HS-27A (cell line): ENCODE measurements around the gene KCNJ12.
"Not testable (repeated sequence)": the region's sequence is repeated elsewhere in the genome, so short reads cannot be mapped to it uniquely, and the experiment has no call there.

ENCODE experiments used
- DNase-seq: peaks from one replicate; pipeline ENCODE4 v3.0.0-alpha.2; 2012; ENCODE audit warnings: low read depth, missing footprints

The KCNJ12 gene

DNA sequence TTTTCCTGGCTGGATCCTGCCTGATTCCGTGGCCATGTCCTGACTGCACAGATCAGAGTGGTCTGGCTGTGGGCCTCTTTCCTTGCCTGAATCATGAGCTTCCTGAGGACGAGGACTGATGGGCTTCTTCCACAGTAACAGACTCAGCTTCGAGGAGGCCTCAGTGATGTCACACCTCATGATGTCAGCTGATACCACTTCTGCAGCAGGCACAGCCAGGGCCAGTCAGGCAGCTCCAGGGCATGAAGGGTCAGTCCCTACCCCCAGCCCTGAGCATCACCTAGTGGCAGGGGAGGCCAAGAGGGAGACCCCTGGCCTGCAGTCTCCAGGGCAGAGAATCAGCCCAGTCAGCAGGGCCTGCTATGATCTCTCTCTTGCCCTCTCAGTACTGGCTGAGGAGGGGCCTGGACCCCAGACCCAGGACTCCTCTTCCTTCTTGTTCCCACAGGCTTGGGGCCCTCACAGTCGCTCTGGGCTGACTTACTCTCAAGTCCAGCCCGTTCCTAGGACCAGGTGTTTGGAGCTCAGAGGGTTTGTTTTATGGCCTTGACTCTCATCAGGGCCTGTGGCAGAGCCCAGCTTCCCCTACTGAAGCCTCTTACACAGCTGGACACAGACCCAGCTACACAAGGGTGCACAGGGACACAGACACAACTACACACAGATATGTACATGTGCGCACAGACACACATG, 26.7 kb upstream of the KCNJ12 start:
- DNase-seq = not testable (repeated sequence)

GRCh38 chr17:21350495-21350894, 25.7 kb upstream of the KCNJ12 start:
- DNase-seq = not testable (repeated sequence)

GRCh38 chr17:21351366-21352065, 24.6 kb upstream of the KCNJ12 start:
- DNase-seq = no peak

DNA sequence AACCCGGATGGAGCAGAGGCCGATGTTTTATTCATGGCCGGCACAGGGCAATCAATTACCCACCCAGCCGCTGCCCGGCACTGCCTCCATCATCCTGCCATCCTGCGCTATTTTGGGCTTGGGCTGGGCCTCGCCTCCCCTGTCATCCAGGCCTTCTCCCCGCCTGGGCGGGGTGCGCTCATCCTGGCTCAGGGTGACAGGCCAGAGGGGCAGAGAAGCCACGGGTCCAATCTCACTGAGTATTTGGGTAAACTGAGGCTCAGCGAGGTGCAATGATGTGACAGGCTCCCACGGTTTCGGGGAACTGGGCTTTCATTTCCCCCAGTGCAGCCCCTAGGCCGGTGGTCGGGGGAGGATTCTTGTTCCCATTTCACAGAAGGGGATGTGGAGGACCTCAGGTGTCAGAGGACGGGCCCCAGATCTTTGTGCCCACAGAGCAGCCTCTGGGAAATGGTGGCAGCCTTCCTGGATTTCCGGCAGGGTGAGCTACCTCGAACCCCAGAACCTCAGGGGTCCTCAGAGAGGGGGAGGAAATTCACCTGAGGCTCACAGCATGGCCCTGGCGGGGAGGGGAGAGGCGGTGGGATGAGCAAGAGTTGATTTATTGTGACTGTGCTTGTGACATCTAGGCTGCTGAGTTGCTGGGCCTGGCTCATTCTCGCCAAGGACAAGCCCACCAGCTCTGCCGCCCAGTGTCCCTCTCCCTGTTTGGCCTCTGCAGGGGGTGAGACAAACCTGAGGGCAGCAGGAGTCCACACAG, 23.8 kb upstream of the KCNJ12 start:
- DNase-seq = no peak

DNA sequence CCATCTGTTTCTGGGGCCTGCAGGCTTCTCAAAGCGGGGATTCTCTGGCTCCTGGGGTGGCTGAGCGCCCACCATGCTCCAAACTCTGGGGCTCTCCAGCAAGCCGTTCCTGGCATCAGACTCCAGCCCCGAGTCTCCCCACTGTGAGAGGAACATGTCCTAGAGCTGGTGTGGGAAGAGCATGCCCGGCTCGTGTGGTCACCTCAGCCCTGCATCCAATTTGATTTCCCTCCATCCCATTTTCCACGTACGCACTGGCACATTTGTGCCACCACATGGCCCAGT, 23.2 kb upstream of the KCNJ12 start:
- DNase-seq = no peak

DNA sequence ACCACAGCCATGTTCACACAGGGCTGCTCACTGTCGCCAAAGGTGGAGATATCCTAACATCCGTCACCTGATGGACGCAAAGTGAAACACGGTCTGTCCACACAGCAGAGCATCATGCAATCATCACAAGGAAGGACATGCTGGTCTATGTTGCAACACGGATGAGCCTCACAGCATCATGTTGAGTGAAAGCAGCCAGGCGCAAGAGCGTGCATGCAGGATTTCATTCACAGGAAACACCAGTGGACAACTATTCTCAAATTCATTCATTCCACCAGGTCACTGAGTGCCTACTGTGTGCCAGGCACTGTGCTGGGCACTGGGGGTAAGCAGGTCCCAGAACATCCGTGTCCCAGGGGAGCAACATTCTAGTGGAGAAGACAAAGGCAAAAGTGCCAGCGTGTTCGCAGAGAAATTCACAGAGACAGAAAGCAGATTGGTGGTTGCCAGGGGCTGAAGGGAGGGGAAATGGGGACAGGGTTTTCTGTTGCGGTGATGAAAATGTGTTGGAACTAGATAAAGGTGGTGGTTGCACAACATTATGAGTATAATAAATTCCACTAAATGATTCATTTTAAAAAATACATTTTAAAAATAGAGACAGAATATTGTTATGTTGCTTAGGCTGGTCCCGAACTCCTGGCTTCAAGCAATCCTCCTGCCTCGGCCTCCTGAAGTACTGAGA, 22.7 kb upstream of the KCNJ12 start:
- DNase-seq = no peak

DNA sequence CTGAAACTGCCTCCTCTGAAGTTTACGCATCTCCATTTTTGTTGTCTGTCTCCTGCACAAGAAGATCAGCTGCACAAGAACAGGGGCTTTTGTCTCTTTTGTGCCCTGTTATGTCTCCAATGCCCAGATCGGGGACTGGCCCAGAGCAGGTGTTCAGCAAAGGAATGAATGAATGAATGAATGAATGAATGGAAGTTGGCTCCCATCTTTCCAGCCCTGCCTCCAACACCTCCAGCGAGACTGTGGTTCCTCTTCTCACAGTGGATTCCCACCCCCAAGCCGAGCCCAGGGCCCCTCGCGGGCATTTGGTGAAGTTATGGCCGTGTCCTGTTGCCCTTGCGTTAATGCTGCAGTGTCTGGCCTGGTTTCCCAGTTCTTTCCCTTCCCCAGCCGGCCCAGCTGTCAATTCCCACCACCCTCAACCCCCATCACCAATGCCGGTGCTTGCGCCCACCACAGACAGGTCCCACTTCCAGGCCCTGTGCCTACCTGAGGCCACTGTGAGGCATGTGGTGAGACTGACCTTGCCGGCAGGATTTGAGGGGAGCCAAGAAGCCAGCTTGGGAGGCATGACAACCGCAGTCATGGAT, 21.3 kb upstream of the KCNJ12 start:
- DNase-seq = no peak

DNA sequence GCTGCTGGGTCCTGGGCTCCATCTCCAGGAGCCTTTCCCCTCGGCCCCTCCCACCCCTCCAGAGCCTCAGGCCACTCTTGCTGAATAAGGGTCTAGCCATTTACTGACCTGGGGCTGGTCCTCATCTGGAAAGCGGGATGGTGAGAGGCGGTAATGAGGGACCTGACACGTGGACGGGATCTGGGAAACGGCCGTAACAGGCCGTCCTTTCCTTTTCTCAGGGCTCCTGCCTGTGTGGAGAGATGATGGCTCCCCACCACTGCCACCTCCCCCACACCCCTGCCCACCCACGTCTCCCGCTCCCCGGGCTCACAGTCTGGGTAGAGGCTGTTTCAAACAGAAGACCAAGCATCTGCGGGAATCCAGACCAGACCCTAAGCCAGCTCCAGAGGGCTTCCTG, 20.6 kb upstream of the KCNJ12 start:
- DNase-seq = no peak

DNA sequence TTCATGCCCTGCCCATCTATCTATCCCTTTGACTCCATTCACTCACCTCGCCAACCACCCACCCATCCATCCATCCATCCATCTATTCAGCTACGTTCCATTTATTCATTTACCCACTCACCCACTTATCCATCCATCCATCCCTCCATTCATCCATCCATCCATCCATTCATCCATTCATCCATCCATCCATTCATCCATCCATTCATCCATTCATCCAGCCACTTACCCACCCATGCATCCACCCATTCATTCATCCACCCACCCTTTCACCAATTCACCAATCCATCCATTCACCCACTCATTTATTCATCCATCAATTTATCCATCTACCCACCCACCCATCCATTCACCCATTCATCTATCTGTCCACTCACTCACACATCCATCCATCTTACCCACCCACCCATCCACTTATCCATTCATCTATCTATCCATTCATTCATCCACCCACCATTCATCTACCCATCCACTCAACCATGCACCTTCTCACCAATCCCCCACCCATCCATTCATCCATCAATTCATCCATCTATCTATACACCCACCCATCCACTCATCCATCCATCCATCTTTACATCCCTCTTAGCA, 19.5 kb upstream of the KCNJ12 start:
- DNase-seq = no peak

DNA sequence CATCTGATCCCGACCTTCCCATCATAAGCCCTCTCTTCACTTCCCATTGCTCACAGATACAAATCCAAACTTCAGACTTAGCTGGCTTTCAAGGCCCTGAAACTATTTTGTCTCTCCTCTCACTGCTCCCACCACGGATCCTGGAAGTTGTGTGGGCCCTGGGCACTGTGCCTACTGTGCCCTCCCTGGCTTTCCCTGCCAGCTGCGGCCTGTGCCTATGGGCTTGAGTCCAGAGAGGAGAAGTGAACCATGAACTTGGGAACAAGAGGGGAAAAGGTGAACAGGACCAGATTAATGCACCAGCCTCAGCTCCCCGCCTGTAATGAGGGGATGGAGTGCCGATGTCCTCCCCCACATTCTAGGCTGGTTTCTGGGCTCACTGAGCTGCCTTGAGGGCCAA, 18.9 kb upstream of the KCNJ12 start:
- no peak for DNase-seq

GRCh38 chr17:21357696-21358656, 18.2 kb upstream of the KCNJ12 start:
- DNase-seq = no peak

DNA sequence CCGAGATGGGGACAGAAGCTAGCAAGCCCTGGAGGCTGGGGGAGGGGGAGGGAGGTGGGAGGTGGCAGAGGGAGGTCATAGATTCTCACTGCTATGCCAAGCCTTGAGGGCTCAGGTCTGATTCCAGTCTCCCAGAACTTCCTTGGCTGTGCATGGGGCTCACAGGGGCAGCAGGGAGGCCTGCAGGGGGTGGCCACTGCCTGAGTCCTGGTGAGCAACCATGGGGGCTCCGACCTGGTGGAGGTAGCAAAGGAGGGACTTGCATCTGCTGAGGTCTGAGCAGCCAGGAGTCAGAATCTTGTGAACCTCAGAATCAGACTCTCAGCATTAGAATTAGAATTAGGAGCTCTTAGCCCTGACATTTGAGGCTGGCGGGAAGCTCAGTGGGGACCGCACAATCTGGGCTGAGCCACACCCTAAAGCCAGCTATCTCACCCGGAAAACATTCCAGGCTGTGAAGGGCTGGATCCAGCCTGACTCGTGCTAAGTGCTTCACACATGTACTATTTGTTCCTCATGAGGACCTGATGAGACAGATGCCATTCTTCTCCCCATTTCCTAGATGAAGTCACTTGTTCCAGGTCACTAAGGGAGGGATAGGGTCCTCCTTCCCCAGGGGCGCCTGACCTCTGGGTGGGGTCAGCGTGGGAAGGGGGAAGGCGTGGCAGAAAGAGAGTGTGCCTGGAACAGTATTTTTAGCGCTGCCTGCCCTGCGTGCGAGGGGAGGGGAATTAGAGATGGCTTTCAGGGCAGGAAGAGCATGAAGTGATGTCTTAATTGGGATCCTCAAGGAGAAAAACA, 17.3 kb upstream of the KCNJ12 start:
- peak; percentile 47 for DNase-seq

GRCh38 chr17:21359483-21359840, 16.7 kb upstream of the KCNJ12 start:
- no peak for DNase-seq

GRCh38 chr17:21360048-21360447, 16.1 kb upstream of the KCNJ12 start:
- DNase-seq = no peak

DNA sequence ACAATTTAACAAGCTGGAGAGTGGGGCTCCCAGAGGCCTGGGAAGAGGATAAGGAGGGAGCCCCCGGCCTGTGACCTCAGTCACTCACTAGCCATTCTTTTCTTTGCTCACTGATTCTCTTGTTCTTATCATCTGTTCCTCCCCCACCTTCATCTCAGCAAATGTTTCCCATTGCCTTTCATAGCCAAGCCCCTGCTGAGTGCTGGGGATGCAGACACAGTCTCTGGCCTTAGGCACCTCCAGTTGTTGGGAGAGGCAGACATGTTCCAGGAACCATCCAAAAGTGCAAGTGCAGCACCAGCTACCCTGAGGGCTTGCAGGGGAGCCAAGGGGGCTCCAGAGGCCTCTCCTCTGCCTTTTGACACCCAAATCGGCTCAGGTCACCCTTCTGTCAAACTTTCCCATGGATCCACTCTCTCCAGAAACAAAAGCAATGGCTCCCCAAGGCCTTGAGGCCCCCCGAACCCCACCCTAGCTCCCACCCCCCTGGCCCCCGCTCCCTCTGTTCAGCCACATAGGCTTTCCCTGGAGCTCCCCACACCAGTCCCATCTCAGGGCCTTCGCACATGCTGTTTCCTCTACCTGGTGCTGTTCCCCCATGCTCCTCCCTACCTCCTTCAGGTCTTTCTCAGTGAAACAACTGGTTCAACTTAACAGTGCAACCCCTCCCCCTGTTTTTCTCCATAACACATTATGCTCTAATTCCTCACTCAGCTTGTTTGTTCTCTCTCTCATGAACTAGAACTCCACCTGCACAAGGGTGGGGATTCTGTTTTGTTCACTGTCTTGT, 14.9 kb upstream of the KCNJ12 start:
- no peak for DNase-seq

GRCh38 chr17:21362331-21362931, 13.7 kb upstream of the KCNJ12 start:
- no peak for DNase-seq

GRCh38 chr17:21363776-21364642, 12.1 kb upstream of the KCNJ12 start:
- DNase-seq = no peak

DNA sequence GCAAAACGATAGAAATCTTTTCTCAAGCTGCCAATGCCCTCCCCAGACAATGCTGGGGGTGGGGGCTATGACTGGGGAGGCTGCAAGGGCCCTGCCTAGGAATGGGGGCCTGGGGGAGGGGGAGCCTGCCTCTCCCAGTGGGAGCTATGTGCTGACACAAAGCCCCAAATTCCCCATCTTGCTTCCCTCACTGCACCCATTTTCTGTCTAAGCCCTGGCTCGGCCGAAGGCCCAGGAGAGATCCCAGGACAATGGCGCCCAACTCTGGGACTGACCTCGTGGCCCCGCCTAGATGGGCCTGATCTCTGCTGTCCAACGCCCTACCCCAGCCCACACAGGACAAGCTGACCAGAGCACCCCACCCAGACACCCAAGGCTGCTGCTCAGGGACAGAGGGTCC, 11.1 kb upstream of the KCNJ12 start:
- no peak for DNase-seq
